ENCODE data around the gene MS4A5.
"Not testable (repeated sequence)": the region's sequence is repeated elsewhere in the genome, so short reads cannot be mapped to it uniquely, and the experiment has no call there.

MS4A5 gene

GRCh38 chr11:60429272-60429671 is at the start of gene MS4A5:
Gene MS4A5 (plus strand): TSS chr11:60429572. CDS start chr11:60429675, 103 bp downstream.
- DNase-seq (ENCODE audit: low read depth): no peak

- no peak for DNase-seq (ENCODE audit: low read depth)
Measured at GRCh38 chr11:60389279-60389910, 40.0 kb upstream of the MS4A5 start.

- DNase-seq (ENCODE audit: low read depth): no peak
Measured at GRCh38 chr11:60390419-60390818, 39.0 kb upstream of the MS4A5 start.

GRCh38 chr11:60392361-60392760 is 37.0 kb upstream of the MS4A5 start:
- no peak for DNase-seq (ENCODE audit: low read depth)

GRCh38 chr11:60393016-60393415 is 36.4 kb upstream of the MS4A5 start:
- DNase-seq (ENCODE audit: low read depth): no peak

- DNase-seq (ENCODE audit: low read depth): no peak
Measured at GRCh38 chr11:60394666-60395380, 34.5 kb upstream of the MS4A5 start.

- DNase-seq (ENCODE audit: low read depth): no peak
Measured at GRCh38 chr11:60396382-60396781, 33.0 kb upstream of the MS4A5 start, which contains the start of gene MS4A14. Gene MS4A14 (plus strand): TSS chr11:60396459. CDS start chr11:60396579, 120 bp downstream.

- DNase-seq (ENCODE audit: low read depth): no peak
Measured at GRCh38 chr11:60396799-60397198, 32.6 kb upstream of the MS4A5 start.

- no peak for DNase-seq (ENCODE audit: low read depth)
Measured at GRCh38 chr11:60420015-60420414, 9.4 kb upstream of the MS4A5 start.

- DNase-seq (ENCODE audit: low read depth): no peak
Measured at GRCh38 chr11:60422609-60423008, 6.8 kb upstream of the MS4A5 start.

- no peak for DNase-seq (ENCODE audit: low read depth)
Measured at GRCh38 chr11:60428517-60428916, 855 bp upstream of the MS4A5 start.

- DNase-seq (ENCODE audit: low read depth): no peak
Measured at GRCh38 chr11:60431251-60431650, 1.9 kb downstream of the MS4A5 start.

GRCh38 chr11:60433401-60433800 is 4.0 kb downstream of the MS4A5 start:
- DNase-seq (ENCODE audit: low read depth): no peak

GRCh38 chr11:60447070-60447469 is 17.7 kb downstream of the MS4A5 start:
- DNase-seq (ENCODE audit: low read depth): no peak

- DNase-seq (ENCODE audit: low read depth): no peak
Measured at GRCh38 chr11:60447846-60448245, 18.5 kb downstream of the MS4A5 start.

- DNase-seq (ENCODE audit: low read depth): not testable (repeated sequence)
Measured at GRCh38 chr11:60451185-60451584, 21.8 kb downstream of the MS4A5 start.

- no peak for DNase-seq (ENCODE audit: low read depth)
Measured at GRCh38 chr11:60454212-60454611, 24.8 kb downstream of the MS4A5 start.

GRCh38 chr11:60455531-60456042 is 26.2 kb downstream of the MS4A5 start, which contains the start of gene MS4A1:
Gene MS4A1 (plus strand): TSS chr11:60455847. CDS start chr11:60462375, 6,528 bp downstream.
- DNase-seq (ENCODE audit: low read depth): no peak

GRCh38 chr11:60457576-60457975 is 28.2 kb downstream of the MS4A5 start:
- DNase-seq (ENCODE audit: low read depth): no peak

- no peak for DNase-seq (ENCODE audit: low read depth)
Measured at GRCh38 chr11:60459345-60459744, 30.0 kb downstream of the MS4A5 start.

GRCh38 chr11:60468829-60469228 is 39.5 kb downstream of the MS4A5 start:
- DNase-seq (ENCODE audit: low read depth): no peak

GRCh38 chr11:60469723-60470122 is 40.4 kb downstream of the MS4A5 start:
- DNase-seq (ENCODE audit: low read depth): no peak

GRCh38 chr11:60477035-60477445 is 47.7 kb downstream of the MS4A5 start:
- DNase-seq (ENCODE audit: low read depth): no peak

Measured in HS-5 (cell line).